ENCODE data around the gene FN3K.

FN3K gene

DNA sequence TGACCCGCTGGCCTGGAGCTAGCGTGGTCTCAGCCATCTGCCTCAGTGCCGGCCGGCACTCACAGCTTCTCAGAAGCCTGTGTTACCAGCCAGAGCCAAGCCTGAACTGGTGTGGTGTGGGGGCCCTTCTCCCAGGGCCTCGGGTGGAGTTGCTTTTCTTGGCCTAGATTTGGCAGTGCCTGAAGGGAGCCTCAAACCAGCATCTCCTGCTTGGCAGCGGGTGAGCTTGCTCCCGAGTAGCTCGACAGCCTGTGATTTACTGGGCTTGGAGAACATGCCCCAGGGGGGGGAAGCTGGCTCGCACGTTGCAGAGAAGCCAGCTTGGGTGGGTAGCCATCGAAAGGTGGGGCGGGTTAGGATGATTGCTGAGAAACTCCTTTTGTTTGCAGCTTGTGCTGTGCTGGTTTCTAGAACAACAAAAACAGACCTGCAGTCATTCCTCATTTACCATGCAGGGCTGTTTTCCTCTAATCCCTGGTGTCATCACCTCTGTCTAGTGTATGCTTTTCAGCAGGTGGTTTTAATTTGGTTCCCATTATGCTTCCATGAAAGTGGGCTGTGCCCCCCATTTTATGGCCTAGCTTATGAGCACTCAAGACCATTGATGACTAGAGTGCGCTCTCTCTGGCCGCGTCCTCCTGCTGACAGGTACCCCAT is 58.7 kb downstream of the FN3K start:
- no peak for TF ChIP-seq FOXP2 (optimal IDR thresholded peaks at IDR 0.05; ENCODE audit: borderline replicate concordance, extremely low read depth, extremely low read length, insufficient read depth)
- no peak for TF ChIP-seq SIN3A (IDR thresholded peaks at IDR 0.05; ENCODE audit: borderline replicate concordance, insufficient read depth, low read length)
- TF ChIP-seq POLR2AphosphoS5 (IDR thresholded peaks at IDR 0.05; ENCODE audit: low read depth, low read length), result no peak
- TF ChIP-seq, protein P1, sequence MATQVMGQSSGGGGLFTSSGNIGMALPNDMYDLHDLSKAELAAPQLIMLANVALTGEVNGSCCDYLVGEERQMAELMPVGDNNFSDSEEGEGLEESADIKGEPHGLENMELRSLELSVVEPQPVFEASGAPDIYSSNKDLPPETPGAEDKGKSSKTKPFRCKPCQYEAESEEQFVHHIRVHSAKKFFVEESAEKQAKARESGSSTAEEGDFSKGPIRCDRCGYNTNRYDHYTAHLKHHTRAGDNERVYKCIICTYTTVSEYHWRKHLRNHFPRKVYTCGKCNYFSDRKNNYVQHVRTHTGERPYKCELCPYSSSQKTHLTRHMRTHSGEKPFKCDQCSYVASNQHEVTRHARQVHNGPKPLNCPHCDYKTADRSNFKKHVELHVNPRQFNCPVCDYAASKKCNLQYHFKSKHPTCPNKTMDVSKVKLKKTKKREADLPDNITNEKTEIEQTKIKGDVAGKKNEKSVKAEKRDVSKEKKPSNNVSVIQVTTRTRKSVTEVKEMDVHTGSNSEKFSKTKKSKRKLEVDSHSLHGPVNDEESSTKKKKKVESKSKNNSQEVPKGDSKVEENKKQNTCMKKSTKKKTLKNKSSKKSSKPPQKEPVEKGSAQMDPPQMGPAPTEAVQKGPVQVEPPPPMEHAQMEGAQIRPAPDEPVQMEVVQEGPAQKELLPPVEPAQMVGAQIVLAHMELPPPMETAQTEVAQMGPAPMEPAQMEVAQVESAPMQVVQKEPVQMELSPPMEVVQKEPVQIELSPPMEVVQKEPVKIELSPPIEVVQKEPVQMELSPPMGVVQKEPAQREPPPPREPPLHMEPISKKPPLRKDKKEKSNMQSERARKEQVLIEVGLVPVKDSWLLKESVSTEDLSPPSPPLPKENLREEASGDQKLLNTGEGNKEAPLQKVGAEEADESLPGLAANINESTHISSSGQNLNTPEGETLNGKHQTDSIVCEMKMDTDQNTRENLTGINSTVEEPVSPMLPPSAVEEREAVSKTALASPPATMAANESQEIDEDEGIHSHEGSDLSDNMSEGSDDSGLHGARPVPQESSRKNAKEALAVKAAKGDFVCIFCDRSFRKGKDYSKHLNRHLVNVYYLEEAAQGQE (IDR thresholded peaks at IDR 0.05; ENCODE audit: insufficient read depth in 1 of 2, low read depth in 2 of 2, low read length in 2 of 2), result no peak
- TF ChIP-seq TAF1 (IDR thresholded peaks at IDR 0.05; ENCODE audit: borderline replicate concordance, insufficient read depth, low read length), result no peak

DNA sequence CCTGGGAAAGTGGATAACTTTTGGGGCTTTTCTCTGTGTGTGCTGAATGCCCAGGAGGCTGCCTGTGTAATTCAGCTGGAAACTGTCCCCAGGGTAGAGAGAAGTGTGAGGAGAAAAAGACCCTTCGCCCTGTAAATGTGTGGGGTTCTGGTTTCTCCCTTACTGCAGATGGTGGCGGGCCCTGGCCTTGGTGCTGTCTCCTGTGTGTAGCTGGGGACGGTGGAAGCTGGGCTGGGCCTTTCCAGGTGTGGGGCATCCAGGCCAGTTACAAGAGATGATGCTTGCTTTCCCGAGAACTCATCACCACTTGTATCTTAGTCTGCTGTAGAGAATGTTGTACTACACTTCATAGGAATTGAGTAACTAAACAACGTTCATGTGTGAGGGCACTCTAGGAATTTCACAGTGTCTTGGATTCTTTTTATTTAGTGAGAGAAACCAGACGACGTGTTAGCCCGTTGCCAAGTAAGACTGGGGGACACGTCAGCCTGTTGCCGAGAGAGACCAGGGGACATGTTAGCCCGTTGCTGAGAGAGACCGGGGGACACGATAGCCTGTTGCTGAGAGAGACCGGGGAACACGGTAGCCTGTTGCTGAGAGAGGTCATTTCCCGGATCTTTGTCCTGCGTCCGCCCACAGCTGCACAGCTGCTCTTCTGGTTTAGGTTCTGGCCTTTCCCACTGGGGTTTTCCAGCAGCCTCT is 59.5 kb downstream of the FN3K start:
- TF ChIP-seq POLR2AphosphoS5 (IDR thresholded peaks at IDR 0.05; ENCODE audit: low read depth, low read length) (no peak), TAF1 (IDR thresholded peaks at IDR 0.05; ENCODE audit: borderline replicate concordance, insufficient read depth, low read length) (no peak), FOXP2 (optimal IDR thresholded peaks at IDR 0.05; ENCODE audit: borderline replicate concordance, extremely low read depth, extremely low read length, insufficient read depth) (no peak), SIN3A (IDR thresholded peaks at IDR 0.05; ENCODE audit: borderline replicate concordance, insufficient read depth, low read length) (no peak)
- TF ChIP-seq, protein P1 (IDR thresholded peaks at IDR 0.05; ENCODE audit: insufficient read depth in 1 of 2, low read depth in 2 of 2, low read length in 2 of 2), result no peak

DNA sequence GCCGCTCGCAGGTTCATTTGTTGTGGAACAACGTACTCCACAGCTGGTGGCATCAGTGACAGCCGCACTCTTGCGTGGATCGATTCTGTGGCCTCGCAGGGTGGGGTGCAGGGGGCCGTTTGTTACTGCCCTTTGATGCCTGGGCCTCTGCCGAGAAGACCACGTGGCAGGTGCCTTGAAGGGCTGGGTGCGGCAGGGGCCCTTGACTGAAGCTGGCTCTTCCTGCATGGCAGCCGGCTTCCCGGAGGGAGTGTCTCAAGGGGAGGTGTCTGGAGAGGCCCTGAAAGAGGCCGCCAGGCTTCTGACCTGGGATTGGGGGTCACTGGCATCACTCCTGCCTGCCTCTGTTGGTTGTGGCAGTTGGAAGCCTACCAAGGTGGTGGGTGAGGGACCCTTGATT is 60.2 kb downstream of the FN3K start:
- TF ChIP-seq SIN3A (IDR thresholded peaks at IDR 0.05; ENCODE audit: borderline replicate concordance, insufficient read depth, low read length) (no peak), FOXP2 (optimal IDR thresholded peaks at IDR 0.05; ENCODE audit: borderline replicate concordance, extremely low read depth, extremely low read length, insufficient read depth) (no peak), POLR2AphosphoS5 (IDR thresholded peaks at IDR 0.05; ENCODE audit: low read depth, low read length) (no peak)
- TF ChIP-seq, protein P1 (IDR thresholded peaks at IDR 0.05; ENCODE audit: insufficient read depth in 1 of 2, low read depth in 2 of 2, low read length in 2 of 2), result no peak

DNA sequence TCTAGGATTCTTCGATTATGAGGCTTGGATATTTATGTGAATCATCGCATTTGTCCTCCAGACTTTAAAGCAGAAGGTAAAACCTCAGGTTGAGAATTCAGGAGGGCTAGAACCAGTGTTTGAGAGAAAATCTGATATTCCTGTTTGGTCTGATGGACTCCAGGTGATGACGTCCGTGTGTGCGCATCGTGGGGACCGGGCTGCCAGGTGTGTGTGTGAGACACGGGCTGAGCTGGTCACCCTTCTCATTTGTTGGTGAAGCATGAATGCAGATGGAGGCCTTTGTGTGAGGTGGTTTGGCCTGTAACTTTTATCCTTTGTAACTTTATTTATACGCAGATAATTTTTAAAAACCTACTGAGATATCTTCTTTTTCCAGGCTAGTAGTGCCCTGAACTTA is 61.6 kb downstream of the FN3K start:
- TF ChIP-seq SIN3A (IDR thresholded peaks at IDR 0.05; ENCODE audit: borderline replicate concordance, insufficient read depth, low read length), result no peak
- TF ChIP-seq TAF1 (IDR thresholded peaks at IDR 0.05; ENCODE audit: borderline replicate concordance, insufficient read depth, low read length), result no peak
- no peak for TF ChIP-seq FOXP2 (optimal IDR thresholded peaks at IDR 0.05; ENCODE audit: borderline replicate concordance, extremely low read depth, extremely low read length, insufficient read depth)
- TF ChIP-seq POLR2AphosphoS5 (IDR thresholded peaks at IDR 0.05; ENCODE audit: low read depth, low read length), result no peak
- TF ChIP-seq, protein P1 (IDR thresholded peaks at IDR 0.05; ENCODE audit: insufficient read depth in 1 of 2, low read depth in 2 of 2, low read length in 2 of 2), result no peak

All from PFSK-1 (cell line).